Stimulated activated CD4-positive, alpha-beta T cell treated with anti-CD3 and anti-CD28 coated beads, Interleukin-1b, Interleukin-23, amount 100 ng/mL, for 48 hours (primary cell): ENCODE measurements around the gene COL7A1.
"Not testable (repeated sequence)": the region's sequence is repeated elsewhere in the genome, so short reads cannot be mapped to it uniquely, and the experiment has no call there.

Experiments
- DNase-seq: peaks from one replicate; pipeline ENCODE4 v3.0.0-alpha.2; 2020

Gene COL7A1

DNA sequence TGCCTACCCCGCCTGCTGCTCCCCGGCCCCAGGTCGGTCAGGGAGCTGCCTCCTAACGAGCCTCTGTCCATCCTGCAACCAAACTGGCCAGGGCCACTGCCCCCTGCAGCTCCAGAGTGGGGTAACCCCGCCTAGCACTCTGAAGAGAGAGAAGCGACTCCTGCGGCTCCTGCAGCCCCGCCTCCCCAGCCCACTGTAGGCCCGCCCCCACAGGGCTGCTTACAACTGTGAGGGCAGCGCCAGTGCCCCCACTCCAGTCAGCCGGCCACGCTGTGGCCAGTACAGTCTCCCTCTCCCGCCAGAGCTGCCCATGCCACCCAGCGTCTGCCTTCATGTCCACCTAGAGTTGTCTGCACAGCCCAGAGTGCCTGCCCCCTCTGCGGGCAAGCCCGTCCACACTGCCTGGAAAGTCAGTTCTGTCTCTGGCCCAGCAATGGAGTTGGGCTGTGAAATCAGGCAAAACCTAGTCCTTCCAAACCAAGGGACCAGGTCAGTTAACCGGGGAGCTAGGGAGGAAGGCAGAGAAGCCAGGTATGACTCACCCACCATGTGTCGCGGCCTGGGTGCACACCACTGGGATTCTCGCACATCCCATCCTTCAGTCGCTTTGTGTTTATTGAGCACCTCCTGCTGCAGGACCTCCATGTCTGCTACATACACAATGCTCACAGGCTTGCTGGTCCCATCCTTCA is 33.9 kb downstream of the COL7A1 start:
- DNase-seq = no peak

DNA sequence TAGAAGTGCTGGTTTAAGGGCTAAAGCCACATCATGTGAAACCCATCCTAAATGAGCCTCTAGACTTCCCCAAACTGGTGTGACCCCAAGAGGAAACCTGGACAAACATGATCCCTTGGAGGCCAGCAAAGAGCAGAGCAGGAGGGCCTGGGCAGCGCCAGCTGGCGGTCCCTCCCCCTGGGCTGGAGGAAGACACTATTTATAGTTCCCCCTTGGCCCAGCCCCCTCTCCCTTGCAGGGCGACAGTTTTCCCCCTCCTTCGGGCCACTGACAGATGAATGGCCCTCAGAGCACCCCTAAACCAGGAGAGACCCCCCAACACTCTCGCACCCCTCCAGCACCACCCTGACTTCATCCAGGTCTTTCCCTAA is 34.5 kb downstream of the COL7A1 start:
- DNase-seq = no peak

- no peak for DNase-seq
Observed at GRCh38 chr3:48558493-48559134, 36.5 kb downstream of the COL7A1 start.

GRCh38 chr3:48556796-48557626 is 38.1 kb downstream of the COL7A1 start, which contains the start of gene PFKFB4:
Gene PFKFB4 (minus strand): TSS chr3:48556803. CDS start chr3:48556777, 26 bp downstream.
- DNase-seq = peak; percentile 100

- no peak for DNase-seq
Observed at GRCh38 chr3:48555949-48556795, 39.0 kb downstream of the COL7A1 start.

DNA sequence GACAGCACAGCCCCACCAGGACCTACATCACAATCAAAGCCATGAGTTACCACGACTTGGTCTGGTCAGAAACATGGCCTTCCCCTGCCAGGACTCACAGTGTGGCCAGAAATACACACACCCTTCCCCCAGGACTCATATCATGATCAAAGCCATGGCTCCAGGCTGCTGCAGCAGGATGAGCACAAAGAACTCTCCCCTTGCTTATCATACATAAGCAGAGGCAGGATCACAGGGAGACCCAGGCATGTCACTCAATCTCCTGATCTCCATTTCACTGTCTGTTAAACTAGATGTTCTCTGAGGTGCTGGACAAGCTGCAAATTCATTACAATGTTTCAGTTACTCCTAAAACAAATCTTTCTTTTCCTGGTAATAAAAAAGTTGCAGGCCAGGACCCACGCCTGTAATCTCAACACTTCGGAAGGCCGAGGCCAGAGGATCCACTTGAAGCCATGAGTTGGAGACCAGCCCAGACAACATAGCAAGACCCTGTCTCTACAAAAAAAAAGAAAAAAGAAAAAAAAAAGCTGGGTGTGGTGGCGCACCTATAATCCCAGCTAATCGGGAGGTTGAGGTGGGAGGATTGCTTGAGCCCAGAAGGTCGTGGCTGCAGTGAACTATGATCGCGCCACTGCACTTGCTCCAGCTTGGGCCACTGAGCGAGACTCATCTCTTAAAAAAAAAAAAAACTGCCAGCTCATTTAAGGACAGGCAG is 39.7 kb downstream of the COL7A1 start:
- DNase-seq = no peak

- no peak for DNase-seq
Observed at GRCh38 chr3:48553886-48554845, 41.0 kb downstream of the COL7A1 start.

DNA sequence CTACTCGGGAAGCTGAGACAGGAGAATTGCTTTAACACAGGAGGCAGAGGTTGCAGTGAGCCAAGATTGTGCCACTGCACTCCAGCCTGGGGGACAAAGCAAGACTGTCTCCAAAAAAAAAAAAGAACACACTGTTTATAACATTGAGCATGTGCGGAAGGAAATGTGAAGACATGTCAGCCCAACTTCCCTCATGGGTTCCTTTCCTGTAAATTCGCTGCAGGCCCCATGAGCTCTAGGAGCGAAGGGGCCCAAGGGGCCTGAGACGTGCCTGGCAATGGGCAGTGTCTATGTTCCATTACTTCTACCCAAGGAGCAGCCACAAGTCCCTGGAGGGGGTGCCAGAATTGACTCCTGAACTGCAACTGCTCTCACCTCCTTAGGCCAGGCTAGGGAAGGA is 41.8 kb downstream of the COL7A1 start:
- no peak for DNase-seq

DNA sequence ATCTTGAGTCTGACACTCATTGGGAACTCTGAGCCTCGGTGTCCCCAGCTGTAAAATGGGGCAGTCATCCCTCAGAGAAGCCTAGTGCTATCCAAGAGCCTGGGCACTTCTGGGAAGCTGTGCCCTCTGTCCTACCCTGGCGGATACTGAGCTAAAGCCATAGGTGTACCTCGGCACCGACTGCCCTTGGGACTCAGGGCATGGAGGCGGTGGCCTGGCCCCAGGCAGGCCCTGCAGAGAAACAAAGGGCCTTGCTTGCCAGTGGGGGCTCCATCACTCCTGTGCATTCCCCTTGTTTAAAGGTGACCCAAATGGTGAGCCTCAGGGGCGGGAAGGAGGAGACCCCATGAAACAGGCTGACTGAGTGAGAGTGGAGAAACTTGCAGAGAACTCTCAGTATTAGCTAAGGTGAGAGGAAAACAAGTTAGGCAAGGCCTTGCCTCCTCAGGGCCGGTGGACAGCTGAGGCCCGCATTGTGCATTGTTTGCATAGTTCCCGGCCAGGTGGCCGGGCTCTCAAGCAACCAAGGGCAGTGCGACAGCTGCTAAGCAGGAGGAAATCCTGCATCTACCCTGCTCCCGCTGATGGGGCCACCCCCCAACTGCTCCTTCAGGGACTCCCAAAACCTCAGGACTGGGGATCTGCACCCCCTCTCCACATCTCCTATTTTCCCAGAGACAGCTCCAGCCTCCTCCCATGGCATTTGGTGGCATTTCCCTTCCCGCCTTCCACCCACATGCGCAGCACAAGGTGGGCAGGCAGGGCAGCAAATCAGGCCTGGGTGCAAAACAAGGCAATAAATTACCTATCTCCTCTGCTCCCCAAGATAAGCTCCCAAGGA is 42.8 kb downstream of the COL7A1 start:
- DNase-seq = no peak

DNA sequence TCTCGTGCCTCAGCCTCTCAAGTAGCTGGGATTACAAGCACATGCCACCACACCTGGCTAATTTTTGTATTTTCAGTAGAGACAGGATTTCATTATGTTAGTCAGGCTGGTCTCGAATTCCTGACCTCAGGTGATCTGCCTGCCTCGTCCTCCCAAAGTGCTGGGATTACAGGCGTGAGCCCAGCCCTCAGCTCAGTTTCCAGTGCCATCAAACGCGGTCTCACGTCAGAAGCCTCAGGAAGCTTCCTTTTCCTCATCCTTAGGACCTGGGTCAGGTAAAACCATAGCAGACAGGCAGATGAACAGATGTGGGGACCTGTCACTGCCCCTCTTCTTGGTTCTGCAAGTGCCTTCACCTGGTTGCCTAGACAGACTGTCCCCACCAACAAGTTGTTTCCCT is 43.5 kb downstream of the COL7A1 start:
- not testable (repeated sequence) for DNase-seq

- DNase-seq = peak; percentile 82
Observed at GRCh38 chr3:48548729-48549705, 46.1 kb downstream of the COL7A1 start.

DNA sequence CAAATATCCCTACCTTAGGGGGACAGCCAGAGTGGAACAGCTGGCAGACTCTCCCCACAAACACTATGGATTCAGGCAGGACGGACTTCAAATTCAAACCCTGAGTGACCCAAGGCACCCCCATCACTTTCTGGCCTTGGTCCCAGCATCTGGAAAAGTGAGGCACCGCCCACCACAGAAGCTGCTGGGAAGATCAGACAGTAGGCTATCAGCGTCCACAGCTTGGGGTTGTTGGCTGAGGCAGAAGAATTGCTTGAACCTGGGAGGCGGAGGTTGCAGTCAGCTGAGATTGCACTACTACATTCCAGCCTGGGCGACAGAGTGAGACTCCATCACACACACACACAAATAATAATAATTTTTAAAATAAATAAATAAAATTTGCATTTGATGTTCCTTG is 47.0 kb downstream of the COL7A1 start:
- DNase-seq = no peak

- no peak for DNase-seq
Observed at GRCh38 chr3:48546203-48546829, 48.8 kb downstream of the COL7A1 start.

- no peak for DNase-seq
Observed at GRCh38 chr3:48544141-48544540, 51.0 kb downstream of the COL7A1 start.

DNA sequence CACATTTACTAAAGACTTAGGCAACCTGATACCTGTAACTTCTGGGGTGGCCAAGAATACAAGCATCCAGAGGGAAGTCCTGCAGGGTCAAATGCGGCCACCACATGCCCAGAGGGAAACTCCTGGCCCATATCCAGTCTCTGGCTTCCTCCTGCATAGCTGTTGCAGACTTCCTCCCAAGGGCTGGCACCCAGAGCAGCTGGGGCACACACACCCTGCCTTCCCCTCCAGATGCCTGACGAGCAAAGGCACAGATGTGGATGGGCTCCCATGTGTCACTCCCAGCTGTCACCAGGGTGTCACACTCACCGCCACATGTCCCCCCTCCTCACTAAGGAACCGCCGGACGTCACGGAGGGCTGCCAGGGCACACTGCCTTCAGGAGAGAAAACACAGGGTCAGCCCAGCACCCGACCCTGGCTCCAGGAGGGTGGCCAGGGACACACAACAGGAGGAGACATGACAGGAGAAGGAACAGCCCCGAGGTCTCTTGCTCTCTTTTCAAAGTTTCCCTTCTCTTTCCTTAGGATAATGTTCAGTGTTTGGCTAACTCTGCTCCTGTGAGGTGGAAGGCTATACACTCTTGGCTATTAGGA is 51.8 kb downstream of the COL7A1 start:
- no peak for DNase-seq

DNA sequence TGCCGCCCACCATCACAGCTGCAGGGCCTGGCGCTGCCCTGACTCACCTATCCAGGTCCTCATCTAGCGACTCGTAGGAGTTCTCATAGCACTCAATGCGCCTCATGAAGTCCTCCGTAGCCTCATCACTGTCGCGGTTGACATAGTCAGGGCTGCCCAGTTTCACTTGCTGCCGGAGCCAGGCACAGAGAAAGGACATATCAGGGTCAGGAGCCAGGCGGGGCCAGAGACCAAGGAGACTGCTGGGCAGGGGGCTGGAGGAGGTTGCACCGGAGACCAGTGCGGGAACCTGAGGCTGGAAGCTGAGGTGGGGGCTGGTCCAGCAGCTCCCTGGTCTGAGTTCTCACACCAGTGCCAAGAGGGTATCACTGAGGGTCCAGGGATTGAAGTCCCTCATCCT is 56.7 kb downstream of the COL7A1 start:
- DNase-seq = no peak

GRCh38 chr3:48536785-48537184 is 58.3 kb downstream of the COL7A1 start:
- no peak for DNase-seq

- no peak for DNase-seq
Observed at GRCh38 chr3:48536116-48536515, 59.0 kb downstream of the COL7A1 start.
